ENCODE results near the gene RGS6.

The RGS6 gene

DNA sequence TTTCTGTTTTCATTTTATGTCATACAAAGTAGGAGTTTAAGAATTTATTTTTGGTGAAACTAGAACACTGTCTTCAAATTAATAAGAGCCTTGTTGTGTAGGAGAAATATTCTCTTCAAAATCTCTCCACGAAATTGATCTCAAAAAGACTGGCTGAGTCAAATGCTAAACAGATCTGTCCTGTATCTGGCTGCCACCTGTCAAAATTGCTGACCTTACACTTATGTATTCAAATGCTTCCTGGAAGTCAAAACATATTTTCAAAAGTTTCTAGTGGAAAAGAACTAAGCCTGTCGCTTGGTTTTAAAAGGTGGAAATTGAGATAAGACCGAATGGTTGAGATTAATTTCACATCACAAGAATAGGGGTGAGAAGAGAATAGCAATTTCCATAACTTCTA lies 121.4 kb downstream of the RGS6 start:
- TF ChIP-seq, protein P1, sequence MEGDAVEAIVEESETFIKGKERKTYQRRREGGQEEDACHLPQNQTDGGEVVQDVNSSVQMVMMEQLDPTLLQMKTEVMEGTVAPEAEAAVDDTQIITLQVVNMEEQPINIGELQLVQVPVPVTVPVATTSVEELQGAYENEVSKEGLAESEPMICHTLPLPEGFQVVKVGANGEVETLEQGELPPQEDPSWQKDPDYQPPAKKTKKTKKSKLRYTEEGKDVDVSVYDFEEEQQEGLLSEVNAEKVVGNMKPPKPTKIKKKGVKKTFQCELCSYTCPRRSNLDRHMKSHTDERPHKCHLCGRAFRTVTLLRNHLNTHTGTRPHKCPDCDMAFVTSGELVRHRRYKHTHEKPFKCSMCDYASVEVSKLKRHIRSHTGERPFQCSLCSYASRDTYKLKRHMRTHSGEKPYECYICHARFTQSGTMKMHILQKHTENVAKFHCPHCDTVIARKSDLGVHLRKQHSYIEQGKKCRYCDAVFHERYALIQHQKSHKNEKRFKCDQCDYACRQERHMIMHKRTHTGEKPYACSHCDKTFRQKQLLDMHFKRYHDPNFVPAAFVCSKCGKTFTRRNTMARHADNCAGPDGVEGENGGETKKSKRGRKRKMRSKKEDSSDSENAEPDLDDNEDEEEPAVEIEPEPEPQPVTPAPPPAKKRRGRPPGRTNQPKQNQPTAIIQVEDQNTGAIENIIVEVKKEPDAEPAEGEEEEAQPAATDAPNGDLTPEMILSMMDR (IDR thresholded peaks at IDR 0.05) = no peak

- TF ChIP-seq, protein P1 (IDR thresholded peaks at IDR 0.05) = no peak
Measured at GRCh38 chr14:72054911-72055310, 122.7 kb downstream of the RGS6 start.

GRCh38 chr14:72057701-72058285 lies 125.6 kb downstream of the RGS6 start:
- TF ChIP-seq, protein P1 (IDR thresholded peaks at IDR 0.05) = no peak

DNA sequence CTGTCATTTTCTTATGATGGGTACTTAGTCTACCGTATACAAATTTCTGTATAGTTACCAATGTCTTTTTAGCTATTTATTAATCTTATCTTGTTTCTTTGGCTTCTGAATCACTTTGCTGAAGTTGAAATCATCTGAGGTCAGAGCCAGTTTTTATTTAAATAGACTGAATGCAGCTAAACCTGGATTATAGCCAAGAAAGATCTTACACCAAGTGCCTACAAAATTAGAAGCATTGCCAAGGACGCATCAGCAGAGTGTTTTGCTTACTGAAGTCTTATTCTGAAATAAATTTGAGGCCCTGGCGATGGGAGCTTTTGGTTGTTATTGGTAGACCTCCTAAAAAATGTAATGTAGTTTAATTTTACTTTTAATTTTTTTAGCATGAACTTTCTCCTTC lies 128.2 kb downstream of the RGS6 start:
- TF ChIP-seq, protein P1 (IDR thresholded peaks at IDR 0.05) = no peak

DNA sequence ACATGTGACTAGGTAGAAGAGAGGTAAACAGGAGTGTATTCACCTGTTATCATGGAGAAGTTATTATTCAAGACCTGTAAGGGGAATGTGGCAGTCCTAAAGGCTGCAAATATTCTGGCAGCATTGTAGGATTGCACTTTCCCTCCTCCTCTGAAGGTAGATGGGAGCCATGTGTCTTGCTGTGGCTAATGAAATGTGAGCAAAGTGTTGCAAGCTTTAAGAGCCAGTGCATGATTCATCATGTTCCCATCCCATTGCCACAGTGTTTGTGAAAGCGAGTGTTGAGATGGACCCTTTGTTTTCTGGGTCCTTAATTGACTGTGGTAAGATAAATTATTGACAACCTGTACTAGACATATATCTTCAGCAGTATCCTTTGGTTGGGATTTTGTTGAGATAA lies 128.7 kb downstream of the RGS6 start:
- TF ChIP-seq, protein P1 (IDR thresholded peaks at IDR 0.05) = no peak

GRCh38 chr14:72061718-72062117 lies 129.5 kb downstream of the RGS6 start:
- TF ChIP-seq, protein P1 (IDR thresholded peaks at IDR 0.05) = no peak

DNA sequence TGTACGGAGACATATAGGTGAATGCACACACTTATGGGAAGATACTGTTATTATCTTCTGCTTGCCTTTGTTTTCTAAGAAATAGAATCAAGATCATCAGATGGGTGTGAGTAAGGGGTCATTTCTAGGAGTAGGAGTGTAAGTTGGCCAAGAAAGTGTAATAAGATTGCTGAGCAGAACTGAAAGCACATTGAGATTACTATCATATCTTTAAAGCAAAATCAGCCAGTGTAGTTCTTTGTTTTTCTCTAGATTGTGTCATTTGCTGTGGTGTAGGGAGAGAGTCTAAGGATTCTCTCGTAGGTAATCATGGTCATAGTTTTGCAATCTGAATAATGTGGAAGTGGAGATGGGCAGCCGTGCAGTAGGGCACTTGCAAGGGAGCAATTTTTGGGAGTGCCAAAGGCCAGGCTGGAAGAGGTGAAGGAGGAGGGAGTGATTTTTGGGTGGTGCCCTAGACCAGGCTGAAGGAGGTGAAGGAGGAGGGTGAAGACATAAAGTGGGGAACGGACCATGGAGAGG lies 131.6 kb downstream of the RGS6 start:
- TF ChIP-seq, protein P1 (IDR thresholded peaks at IDR 0.05) = no peak

DNA sequence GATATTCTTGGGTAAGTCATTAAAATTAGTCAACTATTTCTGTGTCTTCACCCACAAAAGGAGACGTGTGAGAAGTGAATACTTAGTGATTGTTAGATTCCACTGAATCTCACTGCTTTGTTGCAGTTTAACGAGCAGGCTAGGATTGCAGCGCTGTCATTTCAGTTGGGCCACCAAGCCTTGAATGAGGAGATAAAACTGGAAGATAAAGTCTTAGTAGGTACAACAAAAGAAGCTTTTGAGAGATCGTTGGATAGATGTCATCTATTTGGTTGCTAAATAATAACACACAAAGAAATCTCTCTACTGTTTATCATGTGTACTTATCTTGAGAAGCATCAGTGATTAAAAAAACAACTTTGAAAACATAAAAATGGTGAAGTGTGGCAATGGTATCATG lies 132.3 kb downstream of the RGS6 start:
- TF ChIP-seq, protein P1 (IDR thresholded peaks at IDR 0.05) = no peak

Measured in LNCAP (cell line).